HG03135 (cell line): ENCODE results near the gene SH3PXD2A.

ENCODE experiments used
- ATAC-seq: cut with Tn5 transposase; IDR thresholded peaks from one replicate; pipeline ENCODE4 v1.9.1; 2021; ENCODE audit warnings: mild to moderate bottlenecking, moderate library complexity; ENCODE audit not compliant: unreplicated experiment

Gene SH3PXD2A

DNA sequence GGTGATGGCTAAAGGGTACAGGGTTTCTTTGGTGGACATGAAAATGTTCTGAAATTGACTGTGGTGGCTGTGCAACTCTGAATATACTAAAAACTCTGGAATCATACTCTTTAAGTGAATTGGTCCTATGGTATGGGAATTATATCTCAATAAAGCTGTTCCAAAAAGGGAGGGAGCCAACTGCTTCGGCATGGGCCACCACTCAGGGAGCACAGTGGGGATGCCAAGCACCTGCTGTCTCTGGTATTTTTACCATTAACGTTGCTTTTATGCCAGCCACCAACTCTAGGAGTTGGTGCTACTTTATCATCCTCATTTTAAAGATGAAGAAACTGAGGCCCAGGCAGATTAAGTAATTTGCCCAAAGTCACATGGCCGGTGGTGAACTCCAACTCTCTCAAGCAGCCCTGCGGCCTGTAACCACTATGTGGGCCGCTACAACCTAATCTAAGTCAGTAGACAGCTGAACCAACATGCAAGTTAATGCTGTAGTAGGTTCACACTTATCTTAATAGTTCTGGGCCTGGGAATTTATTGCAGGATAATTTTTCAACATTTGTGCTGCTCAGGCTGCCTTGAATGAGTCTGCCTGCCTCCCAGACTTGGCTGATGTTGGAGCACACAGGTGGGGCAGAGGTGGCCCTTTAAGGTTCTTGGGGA lies 20.8 kb downstream of the SH3PXD2A start:
- ATAC-seq: no peak

DNA sequence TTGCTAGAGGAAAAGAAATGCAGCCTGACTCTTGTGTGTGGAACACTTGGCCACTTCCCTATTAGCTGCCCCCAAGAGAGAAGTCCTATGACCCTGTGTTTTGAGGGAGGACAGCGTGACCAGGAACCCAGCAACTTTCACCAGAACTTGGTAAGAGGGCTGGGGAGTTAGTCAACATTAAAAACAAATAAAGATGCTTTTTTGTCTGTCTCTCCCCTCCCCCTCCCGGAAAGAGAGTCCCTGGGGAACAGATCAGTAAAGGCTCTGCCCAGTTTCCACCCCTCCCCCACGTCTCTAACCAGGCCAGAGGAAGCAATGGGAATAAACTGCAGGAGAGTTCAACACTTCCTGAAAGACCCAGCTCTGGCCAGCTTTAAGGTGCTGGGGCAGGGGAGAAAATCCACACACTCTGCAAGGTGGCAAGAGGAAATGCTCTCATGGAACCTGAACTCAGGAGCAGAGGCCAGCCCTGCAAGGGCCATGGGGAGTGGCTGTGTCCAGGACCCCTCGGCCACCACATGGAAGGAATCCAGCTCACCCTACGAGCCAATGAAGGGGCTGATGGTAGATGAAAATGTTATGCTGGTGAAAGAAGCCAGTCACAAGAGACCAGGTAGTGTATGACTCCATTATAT lies 21.5 kb downstream of the SH3PXD2A start:
- no peak for ATAC-seq

DNA sequence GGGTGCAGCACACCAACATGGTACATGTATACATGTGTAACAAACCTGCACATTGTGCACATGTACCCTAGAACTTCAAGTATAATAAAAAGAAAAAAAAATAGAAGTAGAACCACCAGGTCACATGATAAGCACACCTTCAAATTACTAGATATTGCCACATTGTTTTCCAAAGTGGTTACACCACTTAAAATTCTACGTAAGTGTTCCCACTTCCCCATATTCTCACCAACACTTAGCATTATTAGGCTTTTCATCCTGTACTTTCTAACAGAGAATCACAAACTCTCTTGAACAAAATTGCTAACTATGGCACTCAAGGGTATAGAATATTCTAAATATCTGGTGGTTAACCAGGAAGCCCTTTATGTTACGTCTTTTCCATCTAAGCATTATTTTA lies 22.6 kb downstream of the SH3PXD2A start:
- ATAC-seq: no peak

DNA sequence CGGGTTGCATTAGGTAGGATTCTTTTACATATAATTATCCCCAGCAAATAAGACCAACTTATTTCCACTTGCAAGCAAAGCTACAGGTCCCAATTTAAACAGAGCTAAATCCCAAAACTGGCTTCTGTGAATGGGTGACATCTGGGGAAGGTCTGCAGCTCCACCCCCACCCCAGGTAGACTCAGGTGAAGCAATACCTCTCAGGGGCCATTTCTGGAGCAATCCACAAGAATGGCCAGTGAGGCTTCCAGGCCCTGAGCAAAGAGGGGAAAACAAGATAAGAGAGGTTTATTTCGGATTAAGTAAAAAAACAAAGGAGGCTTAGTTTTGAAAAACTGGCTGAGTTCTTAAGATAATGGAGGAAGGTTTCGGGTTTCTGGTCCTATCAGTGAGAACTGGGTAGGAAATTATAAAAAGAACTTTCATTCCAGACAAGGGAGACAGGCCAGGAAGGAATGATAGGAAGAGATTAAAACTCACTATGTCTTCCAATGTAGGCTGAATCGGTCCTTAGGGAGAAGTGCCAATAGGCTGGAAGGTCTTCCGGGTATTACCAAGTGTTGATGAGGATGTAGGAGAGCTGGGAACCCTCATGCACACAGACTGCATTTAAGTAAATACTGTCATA lies 25.4 kb downstream of the SH3PXD2A start:
- no peak for ATAC-seq

DNA sequence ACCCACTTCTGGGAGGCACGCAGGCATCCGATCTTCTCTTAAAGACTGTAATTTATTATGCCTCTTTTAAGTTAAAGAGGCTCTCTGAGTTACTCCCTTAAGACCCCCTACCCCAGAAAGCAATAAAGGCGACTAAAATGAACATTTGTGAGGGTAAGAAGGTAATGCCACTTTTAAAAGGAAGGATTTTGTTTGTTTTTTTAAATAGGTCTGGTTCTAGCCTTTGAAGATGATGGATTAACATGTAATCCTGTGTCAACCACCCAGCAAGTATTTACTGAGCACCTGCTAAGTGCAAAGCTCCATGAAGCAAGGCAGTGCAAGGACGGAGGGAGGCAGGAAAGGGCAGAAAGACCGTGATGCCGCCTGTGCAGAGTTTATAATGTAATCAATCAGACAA lies 26.1 kb downstream of the SH3PXD2A start:
- no peak for ATAC-seq

DNA sequence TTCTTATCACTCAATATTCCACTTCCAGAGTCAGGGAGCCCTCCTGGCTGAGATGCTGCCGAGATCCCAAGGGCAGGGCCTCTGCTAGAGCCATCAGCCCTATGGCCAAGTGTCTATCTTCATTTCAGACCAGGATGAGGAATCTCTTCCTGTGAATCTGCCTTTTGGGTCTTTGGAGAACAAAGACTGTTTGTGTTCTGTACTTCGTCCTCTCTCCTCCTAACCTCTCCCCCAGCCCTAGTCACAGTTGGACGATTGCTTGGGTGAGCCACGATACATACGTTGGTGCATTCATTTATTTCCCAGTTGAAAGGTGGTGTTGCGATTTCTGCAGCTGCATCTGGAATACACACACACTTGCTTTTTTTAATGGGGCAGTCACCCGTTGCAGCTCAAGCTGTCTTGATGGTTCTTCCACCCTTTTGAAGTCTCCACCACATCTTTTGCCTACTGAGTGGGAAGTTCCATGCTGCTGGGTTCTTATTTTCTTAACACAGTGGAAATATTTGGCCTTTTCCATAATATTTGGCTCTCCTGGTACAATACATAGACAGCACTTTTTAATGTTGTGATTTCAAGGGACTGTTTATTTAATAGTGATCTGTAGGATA lies 26.7 kb downstream of the SH3PXD2A start:
- ATAC-seq: no peak

DNA sequence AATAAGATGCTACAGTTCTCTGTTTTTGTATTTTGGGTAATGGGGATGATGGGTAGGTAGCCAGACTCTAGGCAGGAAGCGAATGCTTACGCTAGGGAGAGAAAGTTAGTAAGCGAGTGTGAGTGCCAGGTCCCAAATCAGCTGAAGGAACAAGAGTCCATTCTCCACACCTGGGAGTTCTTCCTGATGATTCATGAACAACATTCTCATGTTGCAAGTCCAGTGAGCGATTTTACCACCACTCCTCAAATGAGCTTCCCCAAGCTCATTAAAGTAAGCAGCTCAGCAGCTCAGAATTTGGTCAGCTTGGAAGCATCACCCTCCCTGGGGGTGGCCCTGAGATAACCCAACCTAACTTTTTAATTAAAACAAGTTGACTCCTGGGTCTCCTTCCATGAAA lies 27.3 kb downstream of the SH3PXD2A start:
- no peak for ATAC-seq

DNA sequence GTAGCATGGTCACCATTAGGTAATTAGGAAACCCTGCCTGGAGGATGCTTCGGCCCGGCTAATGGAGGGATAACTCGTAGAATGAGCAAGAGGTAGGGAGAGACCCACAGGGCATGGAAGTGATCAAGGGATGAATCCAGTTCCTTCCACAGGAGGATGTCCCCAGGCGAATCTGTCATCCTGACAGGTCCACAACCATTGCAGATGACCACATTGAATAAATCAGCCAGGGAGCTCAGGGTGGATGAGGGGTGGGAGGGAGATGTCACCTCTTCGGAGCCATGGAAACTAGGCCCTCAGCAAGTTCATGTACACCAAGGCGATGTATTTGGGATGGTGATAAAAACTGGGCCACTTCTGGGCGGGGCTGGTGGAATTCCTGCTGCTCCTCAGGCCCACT lies 28.5 kb downstream of the SH3PXD2A start:
- ATAC-seq: no peak

DNA sequence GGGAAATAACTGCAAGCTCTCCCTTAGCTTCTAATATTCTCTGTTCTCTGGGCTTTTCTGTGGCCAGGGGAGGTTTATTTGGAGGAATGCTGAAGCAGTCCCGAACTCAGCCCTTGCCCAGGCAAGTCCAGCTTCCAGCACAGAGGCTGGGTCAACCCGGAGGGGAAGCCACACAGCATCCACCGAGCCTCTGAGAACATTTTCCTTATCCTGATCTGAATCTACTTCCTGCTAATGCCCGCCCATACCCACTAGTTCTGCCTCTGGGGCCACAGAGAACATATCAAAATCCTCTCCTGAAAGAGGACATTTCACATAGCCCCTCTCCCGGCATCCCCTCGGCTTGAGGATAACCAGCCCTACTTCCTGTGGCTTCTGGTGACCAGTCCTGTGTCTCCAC lies 31.1 kb downstream of the SH3PXD2A start:
- ATAC-seq: no peak

DNA sequence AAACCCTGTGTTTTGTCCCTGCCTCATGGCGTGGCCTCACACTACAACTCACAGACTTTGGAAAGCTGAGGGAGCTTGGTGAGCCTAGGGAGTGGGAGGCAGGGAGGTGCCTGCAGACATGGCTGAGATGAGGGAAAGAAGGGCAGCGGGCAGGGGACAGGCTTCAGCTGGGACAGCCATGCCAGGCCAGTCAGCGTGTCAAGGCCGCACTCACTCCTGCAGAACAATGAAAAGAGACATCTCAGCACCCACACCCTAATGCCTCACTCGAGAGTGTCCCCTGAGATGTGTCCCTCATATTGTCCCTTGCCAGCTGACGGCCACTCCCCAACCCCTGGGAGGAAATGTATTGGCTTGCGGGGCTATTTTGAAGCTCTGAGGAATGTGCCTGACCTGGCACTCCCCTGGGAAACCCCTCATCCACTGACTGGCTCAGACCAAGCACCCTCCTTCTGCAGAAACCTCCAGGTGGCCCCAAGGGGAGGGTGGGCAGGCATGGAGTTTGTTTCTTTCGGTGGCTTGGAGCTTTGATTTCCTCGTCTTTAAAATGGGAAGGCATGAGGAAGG lies 31.6 kb downstream of the SH3PXD2A start:
- no peak for ATAC-seq

DNA sequence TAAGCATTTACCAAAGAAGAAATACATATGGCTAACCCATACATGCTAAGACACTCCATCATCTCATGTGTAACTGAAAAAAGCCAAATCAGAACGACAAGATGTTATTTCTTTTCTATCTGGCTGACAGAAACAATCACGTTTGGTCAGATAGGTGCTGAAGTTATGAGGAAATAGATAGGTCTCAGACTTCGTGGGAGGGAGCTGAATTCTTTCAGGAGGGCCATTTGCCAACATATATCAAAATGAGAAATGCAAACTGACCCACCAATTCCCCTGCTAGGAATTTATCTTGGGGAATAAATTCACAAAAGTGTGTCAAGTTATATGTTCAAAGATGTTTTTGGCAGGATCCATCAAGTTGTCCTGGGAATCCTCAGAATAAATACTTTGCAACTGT lies 32.6 kb downstream of the SH3PXD2A start:
- ATAC-seq: no peak

DNA sequence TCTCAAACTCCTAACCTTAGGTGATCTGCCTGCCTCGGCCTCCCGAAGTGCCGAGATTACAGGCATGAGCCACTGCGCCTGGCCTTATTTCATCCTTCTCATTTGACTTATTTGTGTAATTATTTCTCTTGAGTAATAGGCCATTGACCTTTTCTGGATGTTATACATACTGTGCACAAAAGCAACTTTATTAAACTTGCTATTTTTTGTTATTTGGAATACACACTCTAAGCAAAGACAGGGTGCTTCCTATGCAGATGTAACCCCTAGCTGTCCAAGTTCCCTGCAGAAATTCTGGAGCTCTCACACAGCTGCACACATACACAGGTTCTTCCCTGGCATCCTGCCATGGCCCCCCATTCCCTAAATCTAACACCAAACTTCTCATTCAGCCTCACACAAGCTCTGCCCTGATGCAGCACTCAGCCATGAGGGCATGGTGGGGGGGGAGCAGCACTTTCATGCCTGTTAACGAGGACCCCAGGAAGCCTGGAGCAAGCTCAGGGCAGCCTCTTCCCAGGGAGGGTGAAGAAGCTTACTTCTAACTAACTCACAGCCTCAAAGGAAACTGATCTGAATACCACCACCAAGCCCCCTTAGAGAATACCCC lies 33.2 kb downstream of the SH3PXD2A start:
- ATAC-seq: no peak

DNA sequence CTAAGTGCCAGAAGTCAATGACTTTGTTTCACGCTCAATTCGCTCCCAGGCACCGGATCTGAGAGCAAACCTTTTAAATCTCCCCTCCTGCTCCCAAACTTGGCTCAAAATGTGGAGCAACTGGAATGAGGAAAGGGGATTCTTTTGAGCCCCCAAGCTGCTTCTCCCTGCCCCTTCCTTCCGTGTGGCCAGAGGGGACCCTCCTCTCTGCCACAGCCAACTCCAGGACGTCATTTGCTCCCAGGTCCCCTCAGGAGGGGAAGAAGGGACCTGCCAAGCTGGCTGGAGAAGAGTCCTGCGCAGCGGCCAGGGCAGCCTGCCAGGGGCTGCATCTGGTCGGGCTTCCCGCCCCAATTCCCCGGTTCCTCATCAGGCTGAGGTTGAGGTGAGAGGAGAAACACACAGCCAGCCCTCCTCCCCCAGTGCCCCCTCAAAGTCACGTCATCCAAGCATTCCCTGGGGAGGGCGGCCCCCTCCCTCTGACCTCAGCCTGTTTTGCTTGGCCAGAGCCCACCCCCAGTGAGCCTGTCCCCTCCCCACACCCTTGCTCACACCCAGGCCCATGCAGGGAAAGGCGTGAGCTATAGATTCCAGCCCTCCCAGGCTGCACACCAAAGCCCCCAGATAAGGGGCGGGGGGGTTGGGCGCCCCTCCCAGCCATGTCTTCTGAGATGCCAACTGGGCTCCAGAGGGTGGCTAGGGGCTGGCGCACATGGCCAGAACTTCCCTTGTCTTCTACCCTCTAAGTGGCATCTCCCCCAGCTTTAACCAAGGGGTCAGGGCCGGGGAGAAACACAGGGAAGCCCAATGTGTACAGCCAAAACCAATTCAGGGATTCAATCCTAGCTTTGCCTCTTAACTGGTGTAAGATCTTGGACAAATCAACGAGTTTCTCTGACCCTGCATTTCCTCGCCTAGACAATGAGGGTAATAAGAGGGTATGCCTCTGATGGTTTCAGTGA lies 35.0 kb downstream of the SH3PXD2A start:
- ATAC-seq: no peak

DNA sequence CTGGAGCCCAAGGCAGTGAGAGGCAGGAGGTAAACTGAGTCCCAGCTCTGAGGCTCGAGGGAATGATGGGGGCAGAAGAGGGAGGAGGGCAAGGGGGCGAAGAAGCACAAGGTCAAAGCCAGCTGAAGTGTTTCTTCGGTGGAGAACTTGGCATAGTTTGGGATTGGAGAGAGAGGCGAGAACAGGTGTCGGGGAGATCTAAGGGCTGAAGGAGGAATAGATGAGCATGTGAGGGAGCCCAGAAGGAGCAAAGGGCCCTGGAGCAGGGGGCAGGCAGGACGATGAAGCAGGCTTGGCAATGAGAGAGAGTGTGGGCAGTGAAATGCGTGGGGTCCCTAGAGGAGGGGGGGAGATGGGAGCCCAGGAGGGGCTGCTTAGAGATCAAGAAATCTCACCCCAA lies 35.9 kb downstream of the SH3PXD2A start:
- ATAC-seq: no peak

DNA sequence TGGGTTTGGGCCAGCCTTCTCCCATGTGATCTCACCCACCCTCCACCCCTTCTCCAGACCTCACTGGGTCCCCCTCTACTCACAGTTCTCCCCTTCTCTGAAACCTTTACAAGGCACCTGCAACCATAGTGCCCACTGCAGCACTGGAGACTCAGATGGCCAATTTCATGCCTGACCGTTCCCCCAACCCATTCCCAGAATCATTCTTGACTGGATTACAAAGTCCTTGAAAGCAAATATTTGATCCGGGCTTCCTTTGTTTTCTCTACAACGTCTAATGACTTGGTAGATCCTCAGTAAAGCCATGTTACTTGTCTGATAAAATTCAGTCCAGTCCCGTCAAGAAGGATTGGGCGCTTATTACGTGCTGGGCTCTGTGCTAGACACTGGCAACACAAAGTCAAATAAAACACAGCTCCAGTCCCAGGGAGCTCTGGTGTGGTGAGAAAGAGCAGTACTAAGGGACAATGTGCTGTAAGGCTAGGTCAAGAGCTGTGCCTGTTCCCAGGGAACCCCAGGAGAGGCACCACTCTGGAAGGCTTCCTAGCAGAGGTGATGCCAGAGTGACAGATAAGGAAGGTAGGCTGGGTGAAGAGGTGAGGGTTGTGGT lies 36.5 kb downstream of the SH3PXD2A start:
- ATAC-seq: no peak

DNA sequence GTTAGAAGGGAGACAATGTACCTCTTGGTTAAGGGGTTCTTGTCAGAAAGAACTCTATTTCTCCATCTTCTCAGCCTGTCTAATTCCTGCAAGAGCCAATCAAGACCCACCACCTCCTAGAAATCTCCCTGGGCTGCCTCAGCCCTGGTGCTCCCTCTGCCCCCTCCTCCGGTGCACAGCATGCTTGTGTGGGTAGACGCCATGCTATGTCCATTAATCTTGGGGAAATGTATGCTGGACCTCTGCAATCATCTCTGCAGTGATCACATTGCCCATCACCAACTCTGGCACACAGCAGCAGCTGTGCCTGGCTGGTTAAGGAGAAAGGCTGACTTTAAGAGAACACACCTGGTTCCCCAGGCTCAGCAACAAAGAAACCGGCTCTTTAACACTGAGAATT lies 37.3 kb downstream of the SH3PXD2A start:
- ATAC-seq: no peak

DNA sequence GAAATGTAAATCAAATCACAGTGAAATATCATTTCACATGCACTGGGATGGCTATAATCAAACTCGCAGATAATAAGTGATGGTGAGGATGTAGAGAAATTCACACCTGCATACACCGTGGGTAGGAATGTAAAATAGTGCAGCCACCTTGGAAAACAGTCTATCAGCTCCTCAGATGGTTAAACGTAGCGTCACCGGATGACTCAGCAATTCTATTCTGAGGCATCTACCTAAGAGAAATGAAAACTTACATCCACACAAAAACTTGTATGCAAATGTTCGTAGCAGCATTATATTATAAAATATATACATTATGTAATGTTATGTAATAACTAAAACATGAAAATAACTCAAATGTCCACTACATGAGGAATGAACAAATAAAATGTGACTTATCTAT lies 38.9 kb downstream of the SH3PXD2A start:
- no peak for ATAC-seq

DNA sequence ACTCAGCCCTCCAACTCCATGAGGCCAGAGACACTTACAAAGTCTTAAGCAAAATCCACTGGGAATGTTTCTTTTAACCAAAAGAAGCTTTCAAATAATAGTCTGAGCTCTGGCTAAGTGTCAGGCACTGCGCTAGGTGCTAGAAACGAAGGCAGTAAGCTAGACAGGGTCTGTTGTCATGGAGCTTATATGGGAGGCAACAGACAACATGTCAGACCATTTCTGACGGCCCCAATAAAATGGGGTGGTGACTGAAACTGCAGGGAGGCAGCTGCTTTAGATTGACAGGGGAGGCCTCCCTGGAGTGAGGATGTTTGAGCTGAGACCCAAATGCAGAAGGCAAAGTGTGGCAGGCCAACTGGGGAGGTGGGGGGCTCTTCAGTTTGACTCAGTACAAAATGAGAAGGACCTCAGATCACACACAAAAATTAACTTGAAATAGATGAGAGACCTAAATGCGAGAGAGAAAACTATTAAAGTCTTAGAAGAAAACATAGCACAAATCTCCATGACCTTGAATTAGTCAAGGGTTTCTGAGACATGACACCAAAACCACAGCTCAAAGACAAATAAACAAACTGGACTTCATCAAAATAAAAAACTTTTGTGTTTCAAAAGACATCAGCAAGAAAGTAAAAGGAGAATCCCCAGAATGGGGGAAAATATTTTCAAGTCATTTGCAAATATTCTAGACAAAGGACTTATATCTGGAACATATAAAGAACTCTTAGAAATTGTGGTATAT lies 40.6 kb downstream of the SH3PXD2A start:
- ATAC-seq: no peak

DNA sequence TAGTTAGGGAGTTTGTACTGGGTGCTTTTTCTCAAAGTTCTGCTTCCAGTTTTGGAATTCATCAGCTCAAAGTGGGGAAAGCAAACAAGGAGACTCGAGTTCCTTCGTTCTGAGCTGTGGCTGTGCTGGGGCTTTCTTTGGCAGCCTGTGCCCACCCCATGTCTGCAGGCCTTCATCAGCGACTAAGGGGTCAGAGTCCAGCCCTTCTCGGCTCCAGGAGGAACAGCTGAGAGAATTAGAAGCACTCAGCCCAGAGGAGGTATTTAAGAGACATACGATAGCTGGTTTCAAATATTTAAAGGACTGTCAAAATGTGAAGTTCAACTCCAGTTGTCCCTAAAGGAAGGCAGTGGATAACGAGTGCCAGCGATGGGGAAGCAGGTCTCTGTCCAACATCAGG lies 41.3 kb downstream of the SH3PXD2A start:
- ATAC-seq: no peak
